SHP77 (cell line): Measurements from ENCODE around the gene MBNL1.

ENCODE experiments used
- DNase-seq, 2 experiments: peaks; one replicate each; lab custom pipeline; 2025; lab: John Stamatoyannopoulos, UW

Gene MBNL1

GRCh38 chr3:152448091-152448490 lies 179.4 kb downstream of the MBNL1 start:
- DNase-seq: no peak

- no peak for DNase-seq
Measured at GRCh38 chr3:152452318-152452717, 183.6 kb downstream of the MBNL1 start.

- DNase-seq: no peak
Measured at GRCh38 chr3:152454076-152454875, 185.5 kb downstream of the MBNL1 start.

GRCh38 chr3:152455989-152456388 lies 187.3 kb downstream of the MBNL1 start:
- no peak for DNase-seq

GRCh38 chr3:152457500-152458375 lies 189.0 kb downstream of the MBNL1 start:
- DNase-seq: no peak

- no peak for DNase-seq
Measured at GRCh38 chr3:152458376-152459117, 189.8 kb downstream of the MBNL1 start.

GRCh38 chr3:152459118-152459515 lies 190.4 kb downstream of the MBNL1 start:
- no peak for DNase-seq

- DNase-seq: no peak
Measured at GRCh38 chr3:152459572-152459971, 190.8 kb downstream of the MBNL1 start.

- DNase-seq: no peak
Measured at GRCh38 chr3:152460936-152461335, 192.2 kb downstream of the MBNL1 start.

GRCh38 chr3:152461460-152461859 lies 192.7 kb downstream of the MBNL1 start:
- DNase-seq: no peak

GRCh38 chr3:152466784-152467183 lies 198.1 kb downstream of the MBNL1 start:
- DNase-seq: peak in 1 of 2 experiments; percentile 8

- DNase-seq: no peak
Measured at GRCh38 chr3:152469248-152470025, 200.7 kb downstream of the MBNL1 start.

GRCh38 chr3:152470095-152470494 lies 201.4 kb downstream of the MBNL1 start:
- no peak for DNase-seq

- DNase-seq: no peak
Measured at GRCh38 chr3:152470893-152471292, 202.2 kb downstream of the MBNL1 start.

GRCh38 chr3:152471814-152472671 lies 203.3 kb downstream of the MBNL1 start:
- DNase-seq: peak; percentile 35 to 50

GRCh38 chr3:152472672-152472954 lies 203.9 kb downstream of the MBNL1 start:
- DNase-seq: no peak

GRCh38 chr3:152474585-152474984 lies 205.9 kb downstream of the MBNL1 start:
- peak; percentile 15 to 26 for DNase-seq

GRCh38 chr3:152477422-152477821 lies 208.7 kb downstream of the MBNL1 start:
- no peak for DNase-seq

- no peak for DNase-seq
Measured at GRCh38 chr3:152480282-152480953, 211.7 kb downstream of the MBNL1 start.

- no peak for DNase-seq
Measured at GRCh38 chr3:152486364-152486763, 217.6 kb downstream of the MBNL1 start.
